Neuronal stem cell (in vitro differentiated cells): Measurements from ENCODE around the gene ITGA11.
A peak's percentile ranks its signal among the peaks of the same experiment; 100 is the strongest.

ENCODE experiments used
- DNase-seq: peaks from one replicate; pipeline ENCODE4 v3.0.0-alpha.2; 2013; ENCODE audit warnings: low spot score
- H2AFZ ChIP-seq: one replicate; pipeline ENCODE4 v1.6.1; 2013; ENCODE audit warnings: mild to moderate bottlenecking, low read length, inconsistent platforms
- H2AK5ac ChIP-seq: 2 replicates; pipeline ENCODE4 v1.6.1; 2013; ENCODE audit warnings: low read depth, mild to moderate bottlenecking, inconsistent platforms, low read length, moderate library complexity, mixed read lengths
- H2BK120ac ChIP-seq: 2 replicates; pipeline ENCODE4 v1.6.1; 2013; ENCODE audit warnings: low read depth, mild to moderate bottlenecking, inconsistent platforms, low read length, moderate library complexity, mixed read lengths
- H2BK12ac ChIP-seq: one replicate; pipeline ENCODE4 v1.6.1; 2013; ENCODE audit warnings: low read length, inconsistent platforms
- H2BK15ac ChIP-seq: 2 replicates; pipeline ENCODE4 v1.6.1; 2013; ENCODE audit warnings: mild to moderate bottlenecking, low read length, inconsistent platforms, mixed read lengths
- H2BK5ac ChIP-seq: one replicate; pipeline ENCODE4 v1.6.1; 2013; ENCODE audit warnings: inconsistent platforms, mild to moderate bottlenecking, low read length, moderate library complexity
- H3K14ac ChIP-seq: one replicate; pipeline ENCODE4 v1.6.1; 2013; ENCODE audit warnings: low read length, inconsistent platforms
- H3K18ac ChIP-seq: 2 replicates; pipeline ENCODE4 v1.6.1; 2013; ENCODE audit warnings: low read length, inconsistent platforms
- H3K23ac ChIP-seq: 2 replicates; pipeline ENCODE4 v1.6.1; 2013; ENCODE audit warnings: low read depth, mild to moderate bottlenecking, mixed read lengths, low read length, inconsistent platforms; ENCODE audit not compliant: poor library complexity
- H3K27ac ChIP-seq: replicated peaks from 3 replicates; pipeline ENCODE4 v1.5.1; 2013; ENCODE audit warnings: low read length, inconsistent platforms
- H3K27me3 ChIP-seq, 3 experiments: 2 replicates each; pipeline ENCODE4 v1.6.1; 2013; ENCODE audit warnings: low read length in 3 of 3, mild to moderate bottlenecking in 2 of 3, inconsistent platforms in 1 of 3, low read depth in 1 of 3, mixed read lengths in 1 of 3, moderate library complexity in 1 of 3; ENCODE audit not compliant: control insufficient read depth in 3 of 3, insufficient read depth in 3 of 3
- H3K36me3 ChIP-seq, 2 donors: replicated peaks in 1 of 2; 2 replicates each; pipeline ENCODE4 v1.6.1; 2013; ENCODE audit warnings: low read length in 2 of 2; ENCODE audit not compliant: control insufficient read depth in 2 of 2, insufficient read depth in 2 of 2
- H3K4ac ChIP-seq: 2 replicates; pipeline ENCODE4 v1.6.1; 2013; ENCODE audit warnings: inconsistent platforms, mild to moderate bottlenecking, low read length, moderate library complexity
- H3K4me1 ChIP-seq, 2 donors: 1 replicate in 1 of 2; 2 replicates in 1 of 2; pipeline ENCODE4 v1.6.1; 2013; ENCODE audit warnings: low read length in 2 of 2, low read depth in 1 of 2; ENCODE audit not compliant: control insufficient read depth in 2 of 2, insufficient read depth in 1 of 2
- H3K4me2 ChIP-seq: one replicate; pipeline ENCODE4 v1.6.1; 2013; ENCODE audit warnings: mild to moderate bottlenecking, low read length, inconsistent platforms; ENCODE audit not compliant: insufficient read depth, poor library complexity, severe bottlenecking
- H3K4me3 ChIP-seq, 2 donors: 2 replicates each; pipeline ENCODE4 v1.5.1; 2013; ENCODE audit warnings: low read length in 2 of 2, mild to moderate bottlenecking in 2 of 2, inconsistent platforms in 1 of 2, moderate library complexity in 1 of 2
- H3K79me1 ChIP-seq: one replicate; pipeline ENCODE4 v1.6.1; 2013; ENCODE audit warnings: low read depth, mild to moderate bottlenecking, inconsistent platforms, low read length, moderate library complexity
- H3K9ac ChIP-seq: one replicate; pipeline ENCODE4 v1.6.1; 2013; ENCODE audit warnings: mild to moderate bottlenecking, low read depth, low read length, inconsistent platforms; ENCODE audit not compliant: poor library complexity
- H3K9me3 ChIP-seq, 2 donors: replicated peaks in 1 of 2; 2 replicates each; pipeline versions ENCODE3 to v1.6.1; 2013; ENCODE audit warnings: low read length in 2 of 2, mild to moderate bottlenecking in 2 of 2, inconsistent platforms in 1 of 2, low read depth in 1 of 2, mixed read lengths in 1 of 2, moderate library complexity in 1 of 2; ENCODE audit not compliant: control insufficient read depth in 2 of 2, insufficient read depth in 1 of 2
- H4K8ac ChIP-seq: one replicate; pipeline ENCODE4 v1.6.1; 2013; ENCODE audit warnings: low read depth, mild to moderate bottlenecking, inconsistent platforms, low read length, moderate library complexity
- H4K91ac ChIP-seq: one replicate; pipeline ENCODE4 v1.6.1; 2013; ENCODE audit warnings: low read length, low read depth, mild to moderate bottlenecking, inconsistent platforms; ENCODE audit not compliant: poor library complexity
- WGBS, 2 donors: extraction: QIAGEN DNeasy Blood & Tissue Kit; methylation state at CpG; one replicate each; pipeline ENCODE4 v1.1.7; 2013; ENCODE audit warnings: missing lambda C conversion rate in 2 of 2, mixed read lengths in 1 of 2; ENCODE audit not compliant: insufficient read length in 2 of 2, insufficient replicate concordance in 1 of 2; ENCODE audit errors: extremely low coverage in 2 of 2; 5-methylcytosine and 5-hydroxymethylcytosine counted together

The ITGA11 gene

GRCh38 chr15:68387381-68388143 lies 44.4 kb downstream of the ITGA11 start:
- Histone ChIP-seq H2AFZ (no peak overlapping the region), H2BK15ac (peak overlapping the region; percentile 22), H3K36me3 (no peaks in the 10 kb centered on the region), H3K14ac (no peak overlapping the region), H2BK5ac (no peak overlapping the region), H3K23ac (no peak overlapping the region), H3K4ac (no peak overlapping the region), H4K91ac (no peak overlapping the region), H2AK5ac (no peak overlapping the region), H3K4me2 (no peak overlapping the region), H3K4me1 (no peaks in the 10 kb centered on the region), H3K4me3 (no peak overlapping the region), H2BK12ac (no peak overlapping the region), H2BK120ac (no peak overlapping the region), H4K8ac (no peak overlapping the region), H3K27me3 (peaks cover 0 to 4% (median 0%) of the 10 kb centered on the region in 3 experiments), H3K79me1 (no peaks in the 10 kb centered on the region), H3K27ac (no peak overlapping the region), H3K9me3 (no peaks in the 10 kb centered on the region), H3K9ac (no peak overlapping the region), H3K18ac (peak overlapping the region; percentile 4)
- WGBS, 2 donors: no CpG with 5 or more reads among the region's 12 CpGs
- no peak for DNase-seq

GRCh38 chr15:68386587-68387288 lies 45.2 kb downstream of the ITGA11 start:
- Histone ChIP-seq H3K79me1 (no peaks in the 10 kb centered on the region), H2AFZ (no peak overlapping the region), H2BK12ac (no peak overlapping the region), H4K91ac (no peak overlapping the region), H2BK15ac (no peak overlapping the region), H3K4me2 (no peak overlapping the region), H3K4me3 (no peak overlapping the region), H3K14ac (no peak overlapping the region), H3K36me3 (no peaks in the 10 kb centered on the region), H3K18ac (no peak overlapping the region), H4K8ac (no peak overlapping the region), H2BK5ac (no peak overlapping the region), H2BK120ac (no peak overlapping the region), H3K23ac (no peak overlapping the region), H3K9me3 (no peaks in the 10 kb centered on the region), H3K4ac (no peak overlapping the region), H3K27ac (no peak overlapping the region), H2AK5ac (no peak overlapping the region), H3K9ac (no peak overlapping the region), H3K4me1 (no peaks in the 10 kb centered on the region), H3K27me3 (peaks cover 0 to 4% (median 0%) of the 10 kb centered on the region in 3 experiments)
- DNase-seq: no peak
- 80 to 100% methylated on average over 1 of the region's 9 CpGs for WGBS, 2 donors

- no peak for DNase-seq
- H2BK12ac ChIP-seq: no peak overlapping the region
- H3K4me1 ChIP-seq: no peaks in the 10 kb centered on the region
- no peak overlapping the region for H3K14ac ChIP-seq
- no peak overlapping the region for H3K4me3 ChIP-seq
- no peak overlapping the region for H3K18ac ChIP-seq
- no peak overlapping the region for H2BK5ac ChIP-seq
- H3K23ac ChIP-seq: no peak overlapping the region
- no peak overlapping the region for H2AFZ ChIP-seq
- no peak overlapping the region for H2AK5ac ChIP-seq
- no peaks in the 10 kb centered on the region for H3K79me1 ChIP-seq
- no peak overlapping the region for H4K8ac ChIP-seq
- H2BK15ac ChIP-seq: no peak overlapping the region
- H2BK120ac ChIP-seq: no peak overlapping the region
- H3K27me3 ChIP-seq: peaks cover 0 to 4% (median 0%) of the 10 kb centered on the region in 3 experiments
- WGBS, 2 donors: no CpG with 5 or more reads among the region's 8 CpGs
- H3K4me2 ChIP-seq: no peak overlapping the region
- no peaks in the 10 kb centered on the region for H3K9me3 ChIP-seq
- no peak overlapping the region for H3K4ac ChIP-seq
- no peak overlapping the region for H3K9ac ChIP-seq
- no peak overlapping the region for H3K27ac ChIP-seq
- H4K91ac ChIP-seq: no peak overlapping the region
- H3K36me3 ChIP-seq: no peaks in the 10 kb centered on the region
Observed at GRCh38 chr15:68385671-68386586, 46.0 kb downstream of the ITGA11 start.

- Histone ChIP-seq H3K4me2 (no peak overlapping the region), H2BK12ac (no peak overlapping the region), H4K91ac (no peak overlapping the region), H3K18ac (no peak overlapping the region), H2BK120ac (no peak overlapping the region), H3K4me3 (no peak overlapping the region), H3K79me1 (no peaks in the 10 kb centered on the region), H3K27me3 (peaks cover 0 to 4% (median 0%) of the 10 kb centered on the region in 3 experiments), H2AK5ac (no peak overlapping the region), H3K9me3 (no peaks in the 10 kb centered on the region), H3K27ac (no peak overlapping the region), H2BK5ac (no peak overlapping the region), H3K23ac (no peak overlapping the region), H2AFZ (no peak overlapping the region), H3K4me1 (no peaks in the 10 kb centered on the region), H3K14ac (no peak overlapping the region), H4K8ac (no peak overlapping the region), H2BK15ac (no peak overlapping the region), H3K4ac (no peak overlapping the region), H3K9ac (no peak overlapping the region), H3K36me3 (no peaks in the 10 kb centered on the region)
- no CpG with 5 or more reads among the region's 3 CpGs for WGBS, 2 donors
- no peak for DNase-seq
Observed at GRCh38 chr15:68385240-68385561, 46.8 kb downstream of the ITGA11 start.
